HG03139 (cell line): Measurements from ENCODE around the gene SCN5A.

Experiments
- ATAC-seq: cut with Tn5 transposase; IDR thresholded peaks from one replicate; pipeline ENCODE4 v1.9.1; 2021; ENCODE audit not compliant: unreplicated experiment

SCN5A gene

DNA sequence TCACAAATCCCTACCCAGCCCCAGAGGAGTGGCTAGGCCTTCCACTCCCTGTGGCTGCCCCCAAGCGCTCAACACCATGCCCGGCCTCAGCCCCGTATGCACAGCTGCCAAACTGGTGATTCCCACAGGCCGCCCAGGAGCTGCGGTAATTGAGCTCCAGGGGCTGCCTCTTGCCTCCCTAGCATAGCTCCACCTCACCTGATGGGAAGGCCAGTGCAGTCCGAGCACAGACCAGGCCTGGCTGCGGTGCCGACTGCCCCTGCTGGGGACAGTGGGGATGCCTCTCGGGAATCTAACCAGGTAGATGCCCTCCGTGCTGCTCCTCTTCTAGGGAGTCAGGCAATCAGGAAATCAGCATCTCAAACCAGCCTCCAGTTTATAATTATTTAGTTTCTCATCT lies 25.9 kb downstream of the SCN5A start:
- ATAC-seq = no peak

DNA sequence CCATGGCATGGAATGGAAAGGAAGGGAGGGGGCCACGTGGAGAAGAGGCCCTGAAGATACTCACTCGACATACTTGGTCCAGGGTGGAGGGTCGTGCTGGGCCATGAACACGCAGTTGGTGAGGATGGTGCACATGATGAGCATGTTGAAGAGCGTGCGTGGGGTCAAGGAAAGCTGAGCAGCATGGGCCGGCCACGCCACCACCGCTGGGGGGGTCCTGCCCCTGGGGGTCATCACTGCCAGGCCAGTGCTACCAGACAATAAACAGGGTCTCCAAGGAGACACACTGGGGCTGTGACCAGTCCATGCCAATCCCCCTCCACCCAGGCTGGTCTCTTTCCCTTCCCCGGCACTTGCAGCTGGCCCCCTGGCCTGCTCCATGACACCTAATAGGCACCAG lies 27.2 kb downstream of the SCN5A start:
- ATAC-seq = no peak

DNA sequence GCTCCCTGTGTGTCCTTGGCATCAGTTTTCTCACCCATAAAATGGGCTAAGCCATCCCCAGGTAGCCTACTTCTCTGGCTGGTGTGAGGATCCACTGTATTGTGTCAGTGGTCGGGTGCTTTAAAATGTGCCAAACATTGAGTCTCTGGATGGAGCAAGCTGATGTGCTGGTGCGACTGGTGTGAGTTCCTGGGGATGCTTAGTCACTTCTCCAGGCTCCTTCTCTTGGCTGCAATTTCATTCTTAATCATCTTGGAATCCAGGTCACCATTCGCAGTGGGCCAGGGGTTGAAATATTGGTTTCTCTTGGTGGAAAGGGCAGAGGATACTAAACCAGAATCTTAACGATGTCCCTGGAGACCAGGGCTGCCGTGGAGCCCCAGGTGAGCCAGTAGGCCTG lies 29.3 kb downstream of the SCN5A start:
- ATAC-seq = no peak

DNA sequence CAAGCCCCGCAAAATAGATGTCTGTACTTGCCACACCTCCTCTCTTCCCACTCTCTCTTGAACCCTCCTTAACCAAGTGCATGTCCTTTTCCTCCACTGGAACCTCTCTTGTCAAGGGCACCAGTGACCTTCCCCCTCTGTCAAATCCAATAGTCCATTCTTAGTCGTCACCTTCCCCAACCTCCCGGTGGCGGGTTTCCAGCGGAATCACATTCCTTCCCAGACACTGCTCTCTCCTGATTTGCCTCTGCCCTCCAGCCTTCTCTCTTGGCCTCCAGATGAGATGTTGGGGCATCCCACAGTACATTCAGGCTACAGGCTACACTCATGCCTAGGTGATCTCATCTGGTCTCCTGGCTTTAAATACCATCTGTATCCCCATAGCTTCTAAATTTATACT lies 31.1 kb downstream of the SCN5A start:
- ATAC-seq = no peak

DNA sequence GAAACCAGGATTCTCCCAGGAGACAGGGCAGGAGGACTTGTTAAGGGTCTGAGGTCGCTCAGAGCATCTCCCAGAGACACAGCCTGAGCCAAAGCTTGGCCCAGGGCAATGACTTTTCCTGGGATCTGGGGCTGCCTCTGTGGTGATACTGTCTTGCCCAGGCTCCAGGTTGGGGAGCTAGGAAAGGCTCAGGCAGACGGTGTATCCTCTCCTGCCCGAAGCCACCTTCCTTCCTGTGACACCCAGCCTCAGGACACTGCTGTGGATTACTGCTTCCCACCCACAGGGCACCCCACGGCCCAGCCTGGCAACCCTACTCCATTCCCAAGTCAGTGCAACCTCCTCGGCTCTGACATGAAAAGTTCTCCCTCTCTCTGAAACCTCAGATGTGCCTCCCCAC lies 31.9 kb downstream of the SCN5A start:
- ATAC-seq = no peak

DNA sequence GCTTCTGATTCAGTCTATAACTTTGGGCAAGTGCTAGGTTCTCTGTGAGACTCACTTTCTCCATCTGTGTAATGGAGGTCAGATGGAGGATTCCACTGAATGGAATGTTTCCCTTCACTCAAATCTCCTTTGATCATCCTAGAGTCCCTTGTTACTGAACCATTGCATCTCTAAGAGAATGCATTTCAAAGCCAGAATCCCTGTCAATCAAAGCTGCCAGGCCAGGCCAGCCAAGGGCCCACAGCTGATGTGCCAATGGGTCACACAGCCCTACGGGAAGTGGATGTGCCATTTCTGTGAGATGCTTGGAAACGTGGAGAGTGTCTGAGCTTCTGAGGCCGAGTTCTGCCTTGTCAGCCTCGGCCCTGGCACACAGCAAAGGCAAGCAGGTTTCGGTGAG lies 32.4 kb downstream of the SCN5A start:
- ATAC-seq = no peak

DNA sequence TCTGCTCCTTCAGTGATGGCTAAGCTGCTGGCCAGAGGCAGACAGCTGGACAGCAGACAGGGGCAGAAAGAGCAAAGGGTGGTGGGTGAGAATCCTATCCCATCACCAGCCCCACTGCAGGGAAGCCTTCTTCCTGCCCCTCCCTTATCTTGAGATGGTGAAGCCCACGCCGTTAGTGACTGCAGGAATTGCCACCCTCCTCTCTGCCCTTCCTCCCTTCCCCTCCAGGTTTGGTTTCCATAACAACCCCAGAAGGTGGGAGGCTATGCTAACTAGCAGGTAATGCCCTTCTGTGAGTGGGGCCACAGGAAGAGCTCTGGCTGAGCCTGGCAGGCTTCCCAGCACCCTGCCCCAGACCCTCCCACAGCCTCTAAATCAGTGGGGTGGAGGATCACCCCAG lies 32.8 kb downstream of the SCN5A start:
- ATAC-seq = no peak

DNA sequence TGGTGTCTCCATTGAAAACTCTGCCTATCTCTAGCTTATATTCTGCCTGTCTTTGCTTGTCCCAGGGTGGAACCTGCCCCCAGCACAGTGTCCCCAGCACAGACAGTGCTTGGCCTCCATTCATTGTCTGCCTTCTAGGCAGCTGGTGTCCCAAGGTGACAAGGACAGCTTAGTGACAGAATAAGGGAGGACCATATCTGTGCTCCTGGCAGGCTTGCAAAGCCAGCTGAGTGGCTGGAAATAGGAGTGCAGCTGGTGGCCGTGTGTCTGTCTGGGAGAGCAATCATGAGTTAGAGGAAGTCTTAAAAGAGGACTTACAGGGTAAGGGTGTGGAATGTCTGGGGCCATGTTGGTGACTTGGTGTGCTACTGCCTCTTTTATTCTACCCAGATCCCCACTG lies 33.4 kb downstream of the SCN5A start:
- no peak for ATAC-seq

DNA sequence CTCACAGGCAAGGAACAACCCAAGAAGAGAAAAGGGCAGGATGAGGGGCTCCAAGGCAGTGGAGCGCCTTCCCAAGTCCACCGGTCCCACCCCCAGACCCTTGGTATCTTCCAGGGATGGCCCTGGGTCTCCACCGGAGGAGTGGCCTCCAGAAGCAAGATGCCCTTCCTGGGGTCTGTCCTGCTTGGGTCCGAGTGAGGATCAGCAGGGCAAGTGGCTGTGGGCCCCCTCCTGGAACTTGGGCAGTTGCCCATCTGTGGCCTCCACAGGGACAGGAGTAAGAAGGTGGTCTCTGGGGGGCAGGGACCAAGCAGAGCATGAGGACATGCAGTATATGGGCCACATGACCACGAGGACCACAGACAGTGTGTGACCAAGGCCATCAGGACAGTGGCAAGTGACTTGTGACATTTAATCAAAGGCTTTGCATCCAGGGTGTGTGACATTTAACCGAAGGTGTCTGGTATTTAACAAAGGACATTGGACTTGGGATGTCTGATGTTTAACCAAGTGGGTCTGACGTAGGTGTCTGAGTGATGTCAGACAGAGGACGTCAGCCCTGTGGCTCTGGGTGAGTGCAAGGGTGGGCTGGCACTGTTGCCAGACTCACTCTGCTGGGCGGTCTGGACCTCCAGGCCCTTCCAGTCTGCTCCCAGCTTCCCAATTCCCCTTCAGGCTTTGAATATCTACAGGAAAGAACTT lies 34.7 kb downstream of the SCN5A start:
- ATAC-seq = no peak

DNA sequence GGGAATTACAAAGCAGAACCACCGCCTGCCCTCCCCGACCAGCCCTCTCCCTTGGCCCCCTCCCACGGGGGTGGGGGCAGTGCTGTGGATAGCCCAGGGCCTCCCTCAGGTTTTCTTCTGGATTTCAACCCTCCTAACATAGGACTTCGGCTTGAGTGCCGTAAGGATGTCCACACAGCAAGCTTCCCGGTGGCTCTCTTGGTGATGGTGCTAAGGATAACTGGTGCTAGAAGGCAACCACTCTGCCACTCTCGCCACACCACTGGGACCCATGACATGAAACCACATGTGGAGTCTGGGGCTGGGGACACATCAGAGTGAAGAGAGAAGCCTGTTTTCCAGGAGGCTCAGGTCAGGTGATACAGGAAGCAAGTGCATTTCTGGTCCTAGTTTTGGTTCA lies 35.4 kb downstream of the SCN5A start:
- ATAC-seq = no peak

DNA sequence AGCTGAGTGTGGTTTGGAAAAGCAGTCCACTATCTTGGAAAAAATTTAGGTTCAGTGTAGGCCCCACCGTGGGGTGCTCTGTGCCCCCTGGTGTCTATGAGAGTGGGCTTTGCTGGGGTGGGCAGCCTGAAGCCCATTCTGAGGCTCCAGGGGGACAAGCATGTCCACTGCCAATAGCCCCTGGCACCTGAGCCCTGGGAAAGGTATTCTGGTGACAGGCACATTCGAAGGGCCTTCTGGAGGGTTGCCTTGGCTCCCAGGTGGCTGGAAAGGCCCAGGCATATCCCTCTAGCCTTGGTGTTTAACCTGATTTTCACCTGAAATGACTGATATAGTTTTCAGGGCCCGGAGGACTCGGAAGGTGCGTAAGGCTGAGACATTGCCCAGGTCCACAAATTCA lies 36.1 kb downstream of the SCN5A start:
- no peak for ATAC-seq

DNA sequence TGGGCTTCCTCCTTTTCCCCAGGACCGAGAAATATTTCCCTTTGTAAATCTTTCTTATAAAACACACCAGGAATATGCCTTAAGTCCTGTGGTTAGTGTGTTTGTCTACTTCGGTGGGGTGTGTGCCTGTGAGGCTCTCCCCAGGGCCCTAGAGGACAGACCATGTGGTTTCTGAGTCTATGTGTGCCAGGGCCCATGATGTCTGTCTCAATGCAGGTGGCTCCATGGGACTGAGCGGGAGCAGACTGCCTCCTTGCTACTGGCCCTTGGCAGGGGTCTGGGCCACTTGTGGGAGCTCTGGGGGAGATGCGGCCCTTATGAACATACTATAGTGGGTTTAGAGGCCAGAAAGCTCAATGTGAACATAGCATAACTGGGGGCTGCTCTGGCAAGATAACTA lies 37.6 kb downstream of the SCN5A start:
- no peak for ATAC-seq

DNA sequence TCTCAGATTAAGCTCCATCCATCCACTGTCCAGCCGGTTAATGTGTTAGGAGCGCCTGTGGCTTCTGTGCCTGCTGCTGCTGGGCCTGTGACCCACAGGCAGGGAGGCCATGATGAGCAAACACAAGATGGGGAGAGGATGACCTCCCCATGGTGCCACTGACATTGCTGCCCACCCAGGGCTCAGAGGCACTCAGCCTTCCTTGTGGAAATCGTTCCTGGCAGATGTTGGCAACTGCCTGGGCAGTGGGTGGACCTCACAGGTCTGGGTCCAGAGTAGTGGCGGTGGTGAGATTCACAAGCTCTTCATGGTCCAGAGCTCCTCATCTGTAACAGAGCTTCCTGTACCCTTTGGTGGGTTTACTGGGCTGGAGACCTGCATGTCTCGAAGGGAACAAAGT lies 38.6 kb downstream of the SCN5A start:
- no peak for ATAC-seq

DNA sequence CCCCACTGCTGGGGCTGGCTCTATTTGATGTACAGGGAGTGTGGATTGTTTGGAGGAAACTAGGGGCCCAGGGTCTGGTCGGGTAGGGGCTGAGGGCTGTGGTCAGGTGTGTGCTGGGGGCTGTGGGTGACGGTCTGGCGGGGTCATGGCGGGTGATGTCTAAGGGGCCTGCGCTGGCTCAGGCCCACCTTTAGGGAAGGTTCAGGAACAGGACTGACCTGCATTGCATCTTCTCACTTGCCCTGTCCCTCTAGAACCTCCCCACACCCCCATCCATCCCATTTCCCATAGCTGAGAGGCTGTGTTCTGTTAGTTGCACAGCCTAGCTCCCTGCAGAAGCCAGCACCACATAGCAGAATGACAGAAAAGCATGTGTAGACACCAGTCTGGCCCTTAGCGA lies 39.1 kb downstream of the SCN5A start:
- no peak for ATAC-seq

DNA sequence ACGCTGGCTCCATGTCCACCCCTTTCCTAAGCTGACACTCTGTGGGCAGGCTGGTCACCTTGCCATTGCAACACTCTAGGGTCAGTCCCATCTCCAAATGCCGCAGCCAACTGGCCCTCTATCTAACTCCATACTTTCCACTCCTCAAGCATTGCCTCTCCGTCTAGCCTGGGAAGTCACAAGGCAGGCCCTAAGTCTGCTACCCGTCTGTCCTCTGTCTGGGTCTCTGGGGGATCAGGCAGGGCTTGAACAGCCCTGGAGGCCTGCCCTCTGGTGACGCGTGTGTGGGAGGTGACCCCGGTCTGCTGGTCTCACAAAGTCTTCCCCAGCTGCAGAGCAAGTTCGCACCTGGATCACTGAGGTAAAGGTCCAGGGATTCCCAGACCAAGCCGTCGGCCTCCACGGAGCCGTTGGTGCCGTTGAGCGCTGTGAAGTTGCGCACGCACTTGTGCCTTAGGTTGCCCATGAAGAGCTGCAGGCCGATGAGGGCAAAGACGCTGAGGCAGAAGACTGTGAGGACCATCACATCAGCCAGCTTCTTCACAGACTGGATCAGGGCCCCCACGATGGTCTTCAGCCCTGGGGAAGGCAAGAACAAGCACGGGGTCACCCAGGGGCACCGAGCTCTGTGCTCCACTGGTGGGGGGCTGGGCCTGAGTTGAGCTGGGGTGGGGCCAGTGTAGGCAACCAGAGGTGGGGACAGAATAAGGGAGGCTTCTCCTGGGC lies 39.9 kb downstream of the SCN5A start:
- no peak for ATAC-seq

DNA sequence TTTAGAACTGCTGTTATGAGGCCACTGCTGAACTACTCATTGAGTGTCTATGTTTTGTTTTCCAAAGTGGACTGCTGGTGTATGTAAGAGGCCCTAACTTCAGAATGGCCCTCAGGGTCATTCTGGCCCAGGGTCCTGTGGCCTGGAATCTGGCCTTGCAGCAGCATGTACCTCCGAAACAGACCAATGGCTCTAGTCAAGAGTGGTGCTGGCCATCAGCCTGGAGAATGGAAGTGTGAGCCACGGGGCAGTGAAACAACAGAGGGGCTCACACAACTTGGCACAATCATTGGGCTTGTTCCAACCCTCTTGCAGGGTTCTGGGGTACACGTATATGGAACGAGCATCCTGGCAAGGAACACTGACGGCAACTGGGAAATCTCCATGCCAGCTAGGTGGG lies 40.5 kb downstream of the SCN5A start:
- no peak for ATAC-seq

DNA sequence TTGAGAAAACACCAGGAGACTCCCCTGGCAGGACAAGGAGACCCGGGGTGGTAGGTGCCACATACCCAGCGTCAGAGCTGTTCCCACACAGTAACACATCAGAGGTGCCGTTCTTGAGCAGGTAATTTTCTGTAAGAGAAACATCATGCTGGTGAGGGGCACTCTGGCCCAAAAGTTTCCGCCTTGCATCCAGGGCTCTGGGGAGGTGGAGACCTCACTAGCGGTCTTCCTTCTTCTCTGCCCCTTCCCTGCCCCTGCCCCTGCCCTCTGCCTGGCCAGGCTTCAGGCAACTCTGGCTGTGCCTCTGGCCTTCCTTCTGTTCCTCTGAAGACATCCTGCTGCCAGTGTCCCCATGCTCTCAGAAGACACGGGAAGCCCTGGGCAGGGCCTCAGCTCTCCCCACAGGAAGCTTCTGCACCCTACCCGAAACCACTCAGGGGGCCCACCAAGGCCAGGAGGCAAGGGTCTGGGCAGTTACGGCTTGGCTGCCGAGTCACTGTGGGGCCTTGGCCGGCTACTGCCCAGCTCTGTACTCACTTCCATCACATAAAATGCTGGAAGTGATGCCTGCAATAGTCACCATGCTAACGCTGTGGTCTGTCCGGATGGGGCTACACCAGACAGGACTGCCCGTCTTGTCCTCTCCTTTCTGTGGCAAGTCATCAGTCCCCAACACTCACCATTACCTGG lies 41.3 kb downstream of the SCN5A start:
- no peak for ATAC-seq

DNA sequence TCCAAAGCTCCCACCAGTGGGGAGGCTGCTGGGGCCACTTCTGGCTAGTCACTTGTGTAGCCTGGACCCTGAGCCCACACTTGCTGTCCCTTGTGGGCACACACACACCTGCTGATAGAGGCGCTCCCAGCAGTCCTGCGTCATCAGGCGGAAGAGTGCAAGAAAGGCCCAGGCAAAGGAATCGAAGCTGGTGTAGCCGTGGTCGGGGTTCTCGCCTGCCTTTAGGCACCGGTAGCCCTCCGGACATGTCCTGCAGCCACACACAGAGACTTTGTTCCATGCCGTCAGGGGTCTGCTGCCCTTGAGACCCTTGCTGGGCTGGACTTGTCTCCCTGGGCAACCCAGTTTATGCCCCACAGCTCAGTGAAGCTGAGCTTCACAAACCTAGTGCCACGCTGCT lies 42.9 kb downstream of the SCN5A start:
- no peak for ATAC-seq

DNA sequence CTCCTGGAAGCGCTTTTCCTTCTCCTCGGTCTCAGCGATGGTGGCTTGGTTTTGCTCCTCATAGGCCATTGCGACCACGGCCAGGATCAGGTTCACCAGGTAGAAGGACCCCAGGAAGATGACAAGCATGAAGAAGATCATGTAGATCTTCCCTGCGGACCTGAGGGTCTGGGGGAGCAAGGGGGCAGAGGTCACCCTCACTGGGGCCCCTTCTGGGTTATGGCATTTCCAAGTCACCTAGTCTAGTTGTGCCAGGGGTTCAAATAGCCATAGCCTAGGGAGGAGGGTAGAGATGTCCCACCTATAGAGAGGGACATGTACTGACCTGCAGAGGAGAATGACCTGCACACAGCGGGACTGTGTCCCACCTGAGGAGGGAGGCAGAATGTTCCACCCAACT lies 43.5 kb downstream of the SCN5A start:
- ATAC-seq = no peak

DNA sequence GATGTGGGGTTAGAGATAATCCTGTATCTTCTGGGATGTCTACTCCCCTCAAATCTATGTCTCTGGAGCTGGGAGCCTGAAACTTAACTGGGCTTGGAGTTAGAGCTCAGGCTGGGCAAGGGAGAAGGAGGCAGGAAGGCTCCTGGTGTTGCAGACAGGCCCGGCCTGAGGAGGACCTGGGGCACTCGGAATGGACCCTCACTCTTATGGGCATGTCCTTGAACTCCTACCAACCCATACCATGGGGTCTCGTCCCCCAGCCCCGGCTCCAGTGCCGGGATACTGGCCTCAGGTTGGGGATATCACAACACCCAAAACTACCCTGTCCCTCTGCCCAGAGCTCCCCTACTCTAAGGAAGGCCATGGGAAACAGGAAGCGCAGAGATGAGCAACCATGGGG lies 45.2 kb downstream of the SCN5A start:
- no peak for ATAC-seq

DNA sequence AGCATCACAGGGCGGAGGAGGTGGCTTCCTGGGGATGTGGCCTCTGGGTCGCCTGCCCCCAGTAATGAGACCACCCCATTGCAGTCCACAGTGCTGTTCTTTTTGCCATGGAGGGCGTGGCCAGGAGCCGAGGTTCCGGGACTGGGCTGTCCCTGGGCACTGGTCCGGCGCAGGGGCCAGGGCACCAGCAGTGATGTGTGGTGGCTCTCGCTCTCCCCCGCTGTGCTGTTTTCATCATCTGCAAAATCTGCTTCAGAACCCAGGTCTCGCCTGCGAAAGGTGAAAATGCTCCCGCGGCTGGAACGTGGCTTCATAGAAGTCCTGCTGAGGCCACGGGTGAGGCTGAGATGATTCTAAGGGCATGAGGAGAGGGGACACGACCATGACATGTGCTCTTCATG lies 45.8 kb downstream of the SCN5A start:
- ATAC-seq = no peak

DNA sequence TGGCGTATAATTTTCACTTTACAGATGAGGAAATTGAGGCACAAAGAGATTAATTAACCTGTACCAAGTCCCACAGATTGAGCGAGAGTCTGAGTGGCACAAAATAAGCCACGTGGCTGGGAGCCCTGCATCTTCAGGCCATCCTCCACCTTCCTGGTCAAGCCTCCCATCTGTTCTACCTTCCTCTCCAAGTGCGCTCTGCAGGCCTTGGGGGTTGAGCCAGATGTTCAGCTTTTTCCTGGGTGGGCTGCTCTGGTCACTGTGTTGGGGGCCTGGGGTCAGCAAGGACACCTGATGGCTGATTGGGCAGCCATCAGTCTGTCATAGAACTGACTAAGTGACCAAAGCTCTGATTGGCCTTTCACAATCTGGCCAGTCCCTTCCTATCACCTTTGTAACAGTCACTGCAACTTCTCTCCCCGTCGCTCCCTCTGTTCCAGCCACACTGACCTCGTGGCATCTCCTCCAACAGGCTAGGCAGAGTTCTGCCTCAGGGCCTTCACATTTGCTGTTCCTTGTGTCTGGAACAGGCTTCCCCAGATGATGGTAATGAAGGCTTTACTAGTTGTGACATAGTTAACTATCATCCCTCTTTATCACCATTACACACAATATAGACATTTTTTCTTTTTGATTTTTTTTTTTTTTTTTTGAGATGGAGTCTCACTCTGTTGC lies 46.8 kb downstream of the SCN5A start:
- ATAC-seq = no peak
